Heart right ventricle (tissue), 16 donors: ENCODE data around the gene RNH1. TPM values are rescaled to one million over a fixed set of nuclear protein-coding genes. Genes with fewer than 3 reads are reported as not detected.
A peak's percentile ranks its signal among the peaks of the same experiment; 100 is the strongest.

Experiments used
- ATAC-seq, 8 donors: fragments of 200-7000 bp; cut with Tn5 transposase; one replicate each; pipeline ENCODE4 v1.9.1; 2020; ENCODE audit warnings: mild to moderate bottlenecking in 8 of 8, moderate library complexity in 8 of 8, moderate number of reproducible peaks in 1 of 8
- DNase-seq, 2 donors: peaks; one replicate each; pipeline ENCODE4 v3.0.0-alpha.2; 2020
- H3K27ac ChIP-seq, 10 donors: fragments of 200-600 bp; sonication (generic) in 2 of 10; one replicate each; pipeline versions ENCODE4 v1.5.0 to v1.8.0; 2020 to 2022; ENCODE audit warnings: mild to moderate bottlenecking in 3 of 10
- H3K27me3 ChIP-seq, 7 donors: fragments of 200-600 bp; one replicate each; pipeline ENCODE4 v1.8.0; 2021 to 2022; ENCODE audit warnings: mild to moderate bottlenecking in 2 of 7
- H3K36me3 ChIP-seq, 9 donors: fragments of 200-600 bp; sonication (generic) in 1 of 9; one replicate each; pipeline versions ENCODE4 v1.5.0 to v1.8.0; 2020 to 2022; ENCODE audit warnings: mild to moderate bottlenecking in 2 of 9
- H3K4me1 ChIP-seq, 9 donors: fragments of 200-600 bp; sonication (generic) in 1 of 9; one replicate each; pipeline versions ENCODE4 v1.5.0 to v1.8.0; 2020 to 2022; ENCODE audit warnings: mild to moderate bottlenecking in 4 of 9
- H3K4me3 ChIP-seq, 10 donors: fragments of 200-600 bp; sonication (generic) in 2 of 10; one replicate each; pipeline versions ENCODE4 v1.5.0 to v1.8.0; 2020 to 2022; ENCODE audit warnings: mild to moderate bottlenecking in 7 of 10, moderate library complexity in 2 of 10
- H3K9me3 ChIP-seq, 11 donors: fragments of 200-600 bp in 10 of 11; sonication (generic) in 2 of 11; one replicate each; pipeline versions ENCODE4 v1.5.0 to v1.8.0; 2013 to 2022; ENCODE audit warnings: mild to moderate bottlenecking in 2 of 11, control low read depth in 1 of 11, moderate library complexity in 1 of 11
- CTCF ChIP-seq, 9 donors: fragments of 200-600 bp; sonication (generic) in 2 of 9; IDR thresholded peaks; one replicate each; pipeline versions ENCODE4 v1.5.0 to v1.8.0; 2021 to 2022; ENCODE audit warnings: antibody characterized with exemption in 9 of 9, mild to moderate bottlenecking in 5 of 9, moderate library complexity in 1 of 9
- WGBS, 2 donors: extraction: QIAGEN DNeasy Blood & Tissue Kit; methylation state at CpG; one replicate each; pipeline ENCODE4 v1.1.7; 2013; ENCODE audit warnings: inconsistent platforms in 1 of 2; 5-methylcytosine and 5-hydroxymethylcytosine counted together
- intact Hi-C, 10 donors: fragments of 100-400 bp; cut with DNase I; formaldehyde crosslinking; loops; one replicate each; pipeline versions ENCODE4 v1.11.1 to v1.14.2; 2022
- polyA plus RNA-seq, 2 donors: library from polyadenylated mRNA; stranded (reverse); fragments of 200-250 nt; gene quantifications; one replicate each; pipeline ENCODE4 v1.2.3, GENCODE V29; 2013
- total RNA-seq, 10 donors: library from RNA; stranded (reverse); fragmentation: NEBNext Ultra II Directional in 3 of 10; extraction: Animal tissue kit (Norgen Biotek cat#: 25700) in 3 of 10; gene quantifications; one replicate each; pipeline versions ENCODE4 v1.2.1 to v1.2.4, GENCODE V29; 2021 to 2023
- donor health status: Arrhythmogenic right ventricular cardiomyopathy.
- donor health status: ischemic (EF 13 %, LVEDD 7.1; RV severe dilation, severe dysfunction).
- donor health status: healthy with polysubstance abuse.
- donor health status: DM: no; HTN: yes; CAD: no.
- donor health status: DM: no; HTN: no; CAD: no.
- donor health status: ischemic (EF 25% LVEDD 6.9; RV normal size, moderate dysfunction).
- donor health status: ischemic (EF 25% LVEDD 5.7; RV mildly dilated, moderate dysfunction).
- donor health status: healthy.
- donor health status: DM: yes; HTN: yes; CAD: no.
- donor health status: Ischemic cardiomyopathy.
- donor health status: ischemic (EF 35%, LVEDD 5.7; RV mildly dilated, moderate dysfunction).
- donor health status: nonischemic (EF 11% LVEDD 7.7; RV severe dilation, severe dysfunction).
- donor health status: DM: yes; HTN: yes; CAD: no.
- donor health status: PGD.
- donor health status: ischemic (EF 29% LVEDD 5.4; RV normal size, mild dysfunction).
- donor health status: nonischemic (EF 23%, LVEDD 6.1; RV moderate dilation, normal function).

The RNH1 gene
- total and polyA plus RNA-seq, 12 donors, result 37.4 to 221 (median 153) TPM

GRCh38 chr11:501683-502287 lies 5.3 kb downstream of the RNH1 start:
- WGBS, 2 donors, result 81 to 84% methylated on average over 19 of the region's 19 CpGs
- no peak for TF ChIP-seq CTCF (IDR thresholded peaks at IDR 0.05)
- intact Hi-C loops, result loop anchor here in 5 of 10 donors (5.0 to 10.0 kb wide), 5 partner anchors 47 to 297 kb away; partner anchors contain the start of genes PTDSS2 (in 3 of the 5), BET1L (in 1 of the 5) and RIC8A (in 1 of the 5)
- Histone ChIP-seq H3K36me3 (peaks cover 0 to 56% (median 46%) of the 10 kb centered on the region in 9 donors), H3K9me3 (no peaks in the 10 kb centered on the region), H3K27ac (peak overlapping the region in 8 of 10 donors; percentile 49 to 100 (median 82)), H3K4me3 (no peak overlapping the region), H3K27me3 (no peaks in the 10 kb centered on the region), H3K4me1 (peaks cover 26 to 86% (median 65%) of the 10 kb centered on the region in 9 donors)
- no peak for DNase-seq
- no peak for ATAC-seq

- H3K9me3 ChIP-seq, result no peaks in the 10 kb centered on the region
- H3K4me1 ChIP-seq, result peaks cover 26 to 89% (median 65%) of the 10 kb centered on the region in 9 donors
- no peaks in the 10 kb centered on the region for H3K27me3 ChIP-seq
- H3K27ac ChIP-seq, result peak overlapping the region in 8 of 10 donors; percentile 42 to 100 (median 58)
- ATAC-seq (peak in 4 of 8 donors; percentile 12 to 32 (median 26)), DNase-seq (peak in 1 of 2 donors; percentile 59)
- 84 to 86% methylated on average over 24 of the region's 24 CpGs for WGBS, 2 donors
- peaks cover 0 to 62% (median 53%) of the 10 kb centered on the region in 9 donors for H3K36me3 ChIP-seq
- H3K4me3 ChIP-seq, result no peak overlapping the region
- intact Hi-C loops, result loop anchor here in 5 of 10 donors (5.0 to 10.0 kb wide), 5 partner anchors 46 to 296 kb away; partner anchors contain the start of genes PTDSS2 (in 3 of the 5), BET1L (in 1 of the 5) and RIC8A (in 1 of the 5)
- no peak for TF ChIP-seq CTCF (IDR thresholded peaks at IDR 0.05)
Observed at GRCh38 chr11:501001-501682, 5.9 kb downstream of the RNH1 start.

- Histone ChIP-seq H3K9me3 (no peaks in the 10 kb centered on the region), H3K36me3 (peaks cover 0 to 79% (median 60%) of the 10 kb centered on the region in 9 donors), H3K4me1 (peaks cover 13 to 83% (median 48%) of the 10 kb centered on the region in 9 donors), H3K27ac (peak overlapping the region in 7 of 10 donors; percentile 25 to 100 (median 58)), H3K27me3 (no peaks in the 10 kb centered on the region), H3K4me3 (no peak overlapping the region)
- intact Hi-C loops, result loop anchor here in 5 of 10 donors (5.0 to 10.0 kb wide), 5 partner anchors 45 to 295 kb away; partner anchors contain the start of genes PTDSS2 (in 4 of the 5), BET1L (in 1 of the 5) and RIC8A (in 1 of the 5)
- no peak for TF ChIP-seq CTCF (IDR thresholded peaks at IDR 0.05)
- no peak for ATAC-seq
- WGBS, 2 donors, result 86 to 87% methylated on average over 24 of the region's 24 CpGs
- DNase-seq, result peak in 1 of 2 donors; percentile 5
Observed at GRCh38 chr11:499201-500076, 7.6 kb downstream of the RNH1 start.
